Measurements from ENCODE around the gene ODAD3.

Gene ODAD3

GRCh38 chr19:11373885-11374432 lies 61.0 kb downstream of the ODAD3 start:
- DNase-seq = no peak

GRCh38 chr19:11373166-11373884 lies 61.6 kb downstream of the ODAD3 start:
- peak; percentile 95 for DNase-seq

GRCh38 chr19:11370744-11371143 lies 64.2 kb downstream of the ODAD3 start:
- DNase-seq = no peak
